Peyer's patch (tissue), 4 donors: ENCODE measurements around the gene KLHL3. TPM values are rescaled to one million over a fixed set of nuclear protein-coding genes. Genes with fewer than 3 reads are reported as not detected.

ENCODE experiments used
- DNase-seq, 3 donors: peaks; one replicate each; pipeline ENCODE4 v3.0.0-alpha.2; 2017 to 2019
- H3K27ac ChIP-seq, 4 donors: fragments of 200-600 bp; sonication (generic); one replicate each; pipeline ENCODE4 v1.5.1; 2016 to 2019
- H3K27me3 ChIP-seq, 2 donors: fragments of 200-600 bp; sonication (generic); one replicate each; pipeline ENCODE4 v1.5.1; 2019
- H3K36me3 ChIP-seq, 3 donors: fragments of 200-600 bp; sonication (generic); one replicate each; pipeline ENCODE4 v1.5.1; 2016 to 2019
- H3K4me1 ChIP-seq, 4 donors: fragments of 200-600 bp; sonication (generic); one replicate each; pipeline ENCODE4 v1.5.1; 2016 to 2019
- H3K4me3 ChIP-seq, 4 donors: fragments of 200-600 bp; sonication (generic); 1 replicate in 3 of 4; 2 replicates in 1 of 4; pipeline ENCODE4 v1.5.1; 2016 to 2019; ENCODE audit warnings: mild to moderate bottlenecking in 1 of 4
- H3K9me3 ChIP-seq, 4 donors: fragments of 200-600 bp; sonication (generic); one replicate each; pipeline ENCODE4 v1.5.1; 2016 to 2019; ENCODE audit warnings: mild to moderate bottlenecking in 1 of 4
- POLR2A ChIP-seq, 2 donors: fragments of 450-650 bp; IDR thresholded peaks; one replicate each; pipeline ENCODE4 v1.5.1; 2017; ENCODE audit warnings: antibody characterized with exemption in 2 of 2, mild to moderate bottlenecking in 2 of 2, moderate library complexity in 2 of 2
- total RNA-seq, 4 donors: library from RNA; depleted of rRNA; stranded (reverse); fragments of >200 nt; gene quantifications; one replicate each; pipeline ENCODE4 v1.1.0, GENCODE V29; 2016
- TF ChIP-seq, protein P1 (sequence below), 6 experiments: fragments of 450-650 bp in 4 of 6; fragments of 200-600 bp in 2 of 6; sonication (generic) in 1 of 6; IDR thresholded peaks; one replicate each; pipeline ENCODE4 v1.5.1; 2017 to 2019; ENCODE audit warnings: antibody characterized with exemption in 6 of 6, mild to moderate bottlenecking in 3 of 6, moderate library complexity in 1 of 6

The KLHL3 gene
- total RNA-seq, 4 donors from 2014 or later, result 5.0 to 9.5 (median 6.3) TPM

DNA sequence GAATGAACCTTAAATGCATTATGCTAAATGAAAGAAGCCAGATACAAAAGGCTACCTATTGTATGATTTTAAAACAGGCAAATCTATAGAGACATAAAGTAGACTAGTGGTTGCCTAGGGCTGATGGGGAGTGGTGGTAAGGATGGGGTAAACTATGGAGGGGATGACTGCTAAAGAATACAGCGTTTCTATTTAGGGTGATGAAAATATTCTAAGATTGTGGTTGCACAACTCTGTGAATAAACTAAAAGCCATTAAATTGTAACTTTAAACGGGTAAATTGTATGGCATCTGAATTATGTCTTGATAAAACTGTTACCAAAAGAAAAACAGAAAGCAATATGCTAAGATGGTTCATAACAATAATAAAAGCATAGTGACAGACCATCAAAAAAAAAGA, 21.4 kb downstream of the KLHL3 start:
- Histone ChIP-seq H3K27ac (no peak overlapping the region), H3K27me3 (no peaks in the 10 kb centered on the region), H3K36me3 (no peaks in the 10 kb centered on the region), H3K9me3 (no peaks in the 10 kb centered on the region), H3K4me3 (no peak overlapping the region), H3K4me1 (no peaks in the 10 kb centered on the region)
- DNase-seq, result no peak
- TF ChIP-seq, protein P1, sequence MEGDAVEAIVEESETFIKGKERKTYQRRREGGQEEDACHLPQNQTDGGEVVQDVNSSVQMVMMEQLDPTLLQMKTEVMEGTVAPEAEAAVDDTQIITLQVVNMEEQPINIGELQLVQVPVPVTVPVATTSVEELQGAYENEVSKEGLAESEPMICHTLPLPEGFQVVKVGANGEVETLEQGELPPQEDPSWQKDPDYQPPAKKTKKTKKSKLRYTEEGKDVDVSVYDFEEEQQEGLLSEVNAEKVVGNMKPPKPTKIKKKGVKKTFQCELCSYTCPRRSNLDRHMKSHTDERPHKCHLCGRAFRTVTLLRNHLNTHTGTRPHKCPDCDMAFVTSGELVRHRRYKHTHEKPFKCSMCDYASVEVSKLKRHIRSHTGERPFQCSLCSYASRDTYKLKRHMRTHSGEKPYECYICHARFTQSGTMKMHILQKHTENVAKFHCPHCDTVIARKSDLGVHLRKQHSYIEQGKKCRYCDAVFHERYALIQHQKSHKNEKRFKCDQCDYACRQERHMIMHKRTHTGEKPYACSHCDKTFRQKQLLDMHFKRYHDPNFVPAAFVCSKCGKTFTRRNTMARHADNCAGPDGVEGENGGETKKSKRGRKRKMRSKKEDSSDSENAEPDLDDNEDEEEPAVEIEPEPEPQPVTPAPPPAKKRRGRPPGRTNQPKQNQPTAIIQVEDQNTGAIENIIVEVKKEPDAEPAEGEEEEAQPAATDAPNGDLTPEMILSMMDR (IDR thresholded peaks at IDR 0.05), result no peak
- TF ChIP-seq POLR2A (IDR thresholded peaks at IDR 0.05), result no peak

DNA sequence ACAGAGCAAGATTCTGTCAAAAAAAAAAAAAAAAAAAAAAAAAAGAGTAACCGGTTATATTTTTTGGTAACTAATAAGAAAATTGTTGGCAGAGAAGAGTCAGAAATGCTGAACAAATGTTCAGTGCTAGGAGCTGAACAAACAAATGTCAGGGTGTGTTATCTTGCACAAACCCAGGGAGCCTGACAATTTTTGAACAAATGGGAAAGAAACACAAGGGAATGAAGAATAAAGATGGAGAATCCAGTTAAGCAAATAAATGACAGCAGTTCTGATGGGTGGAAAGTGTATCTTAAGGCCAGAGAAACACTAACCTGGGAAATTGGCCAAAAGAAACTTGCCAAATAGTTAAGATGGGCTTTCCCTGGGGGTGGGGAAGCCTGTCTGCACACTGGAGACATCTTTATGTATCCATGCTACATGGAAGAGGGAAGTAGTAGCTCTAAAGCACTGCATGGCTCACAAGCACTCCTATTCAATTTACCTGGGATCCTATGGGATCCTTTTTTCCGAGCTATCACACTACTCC, 23.7 kb downstream of the KLHL3 start:
- H3K27ac ChIP-seq, result no peak overlapping the region
- H3K4me3 ChIP-seq, result no peak overlapping the region
- no peaks in the 10 kb centered on the region for H3K4me1 ChIP-seq
- no peaks in the 10 kb centered on the region for H3K27me3 ChIP-seq
- no peaks in the 10 kb centered on the region for H3K9me3 ChIP-seq
- no peaks in the 10 kb centered on the region for H3K36me3 ChIP-seq
- no peak for DNase-seq
- TF ChIP-seq, protein P1 (IDR thresholded peaks at IDR 0.05), result no peak
- no peak for TF ChIP-seq POLR2A (IDR thresholded peaks at IDR 0.05)

DNA sequence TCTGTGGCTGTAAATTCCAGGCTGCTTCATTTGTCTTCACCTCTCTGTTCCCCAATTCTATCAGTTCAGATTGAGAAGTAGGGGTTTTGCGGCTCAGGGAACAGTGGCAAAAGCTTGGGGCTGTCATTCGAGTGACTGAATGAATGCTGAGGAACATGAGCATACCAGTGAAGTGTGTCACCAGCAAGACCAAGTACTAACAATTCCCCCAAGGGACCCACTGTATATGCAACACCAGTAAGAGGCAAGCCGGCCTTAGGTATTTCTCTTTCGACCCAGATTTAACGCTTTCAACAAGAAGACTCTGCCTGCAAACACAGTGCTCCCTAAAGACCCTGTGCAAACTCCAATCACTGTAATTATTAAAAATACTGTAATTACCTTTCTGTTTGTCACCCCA, 25.8 kb downstream of the KLHL3 start:
- Histone ChIP-seq H3K9me3 (no peaks in the 10 kb centered on the region), H3K27ac (no peak overlapping the region), H3K27me3 (no peaks in the 10 kb centered on the region), H3K4me3 (no peak overlapping the region), H3K36me3 (no peaks in the 10 kb centered on the region), H3K4me1 (no peaks in the 10 kb centered on the region)
- TF ChIP-seq, protein P1 (IDR thresholded peaks at IDR 0.05), result no peak
- no peak for TF ChIP-seq POLR2A (IDR thresholded peaks at IDR 0.05)
- DNase-seq, result no peak

DNA sequence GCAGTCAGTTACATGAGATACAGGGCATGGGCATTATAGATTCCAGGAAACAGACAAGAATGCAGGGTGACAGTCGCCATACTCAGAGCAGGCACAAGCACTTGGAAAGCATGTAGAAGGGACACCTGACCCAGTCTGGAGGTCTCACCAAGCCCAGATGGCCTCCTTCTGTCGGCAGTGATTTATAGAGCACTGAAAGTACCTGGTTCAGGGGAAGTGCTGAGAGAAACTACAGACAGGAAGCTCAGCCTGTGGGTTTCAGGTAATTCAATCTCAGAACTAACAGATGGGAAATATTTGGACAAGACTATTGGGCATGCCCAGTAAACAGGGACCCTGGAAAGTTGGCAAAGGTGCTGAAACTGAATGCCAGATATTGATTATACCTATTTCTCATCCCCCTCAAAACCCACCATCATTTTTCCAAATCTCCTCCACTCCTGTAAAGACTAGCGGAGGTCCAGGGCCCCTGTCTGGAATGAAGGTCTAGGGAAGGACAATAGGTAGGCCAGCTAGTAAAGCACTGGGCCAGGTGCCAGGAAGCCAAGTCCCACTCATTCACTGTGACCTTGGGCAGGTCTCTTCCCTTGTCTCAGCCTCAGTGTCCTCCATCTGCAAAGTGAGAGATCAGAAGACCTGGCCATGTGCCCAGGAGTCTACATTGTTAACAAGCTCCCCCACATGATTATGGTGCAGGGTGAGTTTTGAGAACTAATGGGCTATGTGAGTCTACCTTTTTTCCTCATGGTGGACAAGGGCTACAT, 26.9 kb downstream of the KLHL3 start:
- no peaks in the 10 kb centered on the region for H3K4me1 ChIP-seq
- no peaks in the 10 kb centered on the region for H3K27me3 ChIP-seq
- H3K4me3 ChIP-seq, result no peak overlapping the region
- TF ChIP-seq POLR2A (IDR thresholded peaks at IDR 0.05), result no peak
- TF ChIP-seq, protein P1 (IDR thresholded peaks at IDR 0.05), result no peak
- H3K27ac ChIP-seq, result no peak overlapping the region
- no peaks in the 10 kb centered on the region for H3K36me3 ChIP-seq
- H3K9me3 ChIP-seq, result no peaks in the 10 kb centered on the region
- DNase-seq, result no peak

DNA sequence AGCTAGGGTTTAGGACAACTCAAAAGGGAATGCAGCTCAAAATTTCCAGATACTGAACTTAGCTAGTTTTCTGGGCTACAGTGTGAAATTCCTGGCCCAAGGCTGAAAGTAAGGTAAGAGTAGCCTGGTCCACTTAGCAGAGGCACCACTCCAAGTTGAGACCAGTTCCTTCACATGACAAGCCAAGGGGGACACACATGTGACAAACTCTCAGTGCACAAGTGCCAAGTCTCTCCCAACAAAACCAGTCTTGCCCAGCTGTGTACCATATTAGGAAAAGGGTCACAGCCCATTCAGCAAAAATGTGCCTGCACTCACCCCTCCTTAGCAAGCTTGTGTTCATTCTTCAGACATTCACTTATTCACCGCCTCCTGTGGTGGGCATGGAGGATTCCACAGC, 27.8 kb downstream of the KLHL3 start:
- Histone ChIP-seq H3K27me3 (no peaks in the 10 kb centered on the region), H3K36me3 (no peaks in the 10 kb centered on the region), H3K27ac (no peak overlapping the region), H3K9me3 (no peaks in the 10 kb centered on the region), H3K4me1 (no peaks in the 10 kb centered on the region), H3K4me3 (no peak overlapping the region)
- no peak for TF ChIP-seq POLR2A (IDR thresholded peaks at IDR 0.05)
- TF ChIP-seq, protein P1 (IDR thresholded peaks at IDR 0.05), result no peak
- DNase-seq, result no peak
